HCT116 (cell line): ENCODE results near the gene PAAF1. TPM values are rescaled to one million over a fixed set of nuclear protein-coding genes. Genes with fewer than 3 reads are reported as not detected.

Experiments
- ATAC-seq: fragments of 200-7000 bp; cut with Tn5 transposase; 2 replicates; pipeline ENCODE4 v1.9.1; 2020; ENCODE audit warnings: mild to moderate bottlenecking, moderate library complexity
- BruUV-seq: library from RNA; stranded (reverse); fragments of 400-500 nt; replicated peaks from 2 replicates; lab custom pipeline; 2021; lab: Mats Ljungman, UMichigan
- CTCF ChIA-PET: fragments of 300-600 bp; sonication (Branson Sonifier 250); formaldehyde crosslinking; loops from one replicate; lab custom pipeline; 2021; ENCODE audit warnings: antibody characterized with exemption; lab: Charles Lee
- POLR2A ChIA-PET: fragments of 300-600, 350-600 bp; sonication (Branson Sonifier 250); formaldehyde crosslinking; loops from one replicate; lab custom pipeline; 2021; ENCODE audit warnings: antibody characterized with exemption; lab: Charles Lee
- RAD21 ChIA-PET, 2 experiments: fragments of 300-600 bp; sonication (Branson Sonifier 250); formaldehyde crosslinking; loops; one replicate each; lab custom pipeline; 2023; ENCODE audit warnings: low total read pairs in 2 of 2; ENCODE audit not compliant: uncharacterized antibody in 2 of 2, unreplicated experiment in 2 of 2, low non-redundant PET in 1 of 2; lab: Charles Lee
- DNase-seq: peaks from one replicate; pipeline ENCODE4 v3.0.0-alpha.2; 2010; ENCODE audit warnings: low read depth, low spot score
- H2AFZ ChIP-seq: fragments of 200-600 bp; shearing (Covaris generic), sonication (generic); 2 replicates; pipeline ENCODE4 v1.6.1; 2017; ENCODE audit warnings: low read depth, mixed run types, mixed read lengths, antibody characterized with exemption, low read length; ENCODE audit not compliant: poor library complexity, severe bottlenecking
- H3K27ac ChIP-seq: 2 replicates; pipeline ENCODE4 v1.5.1; 2012; ENCODE audit warnings: low read depth, low read length
- H3K27me3 ChIP-seq: fragments of 200-600 bp; sonication (generic); 2 replicates; pipeline ENCODE4 v1.6.1; 2016; ENCODE audit warnings: mixed run types, low read length, mixed read lengths; ENCODE audit not compliant: insufficient read depth
- H3K36me3 ChIP-seq, 2 experiments: fragments of 200-500 bp in 1 of 2; fragments of 200-600 bp in 1 of 2; sonication (Bioruptor generic) in 1 of 2; sonication (generic) in 1 of 2; 2 replicates each; pipeline versions ENCODE4 v1.5.1 to v1.6.1; 2014 to 2016; ENCODE audit warnings: low read length in 2 of 2, inconsistent platforms in 1 of 2, mixed read lengths in 1 of 2, mixed run types in 1 of 2; ENCODE audit not compliant: insufficient read depth in 2 of 2, control insufficient read depth in 1 of 2
- H3K4me1 ChIP-seq, 2 experiments: fragments of 200-600 bp in 1 of 2; sonication (generic) in 1 of 2; 2 replicates each; pipeline versions ENCODE4 v1.5.1 to v1.6.1; 2012 to 2017; ENCODE audit warnings: low read length in 2 of 2, inconsistent platforms in 1 of 2, mild to moderate bottlenecking in 1 of 2, mixed read lengths in 1 of 2, mixed run types in 1 of 2, moderate library complexity in 1 of 2; ENCODE audit not compliant: insufficient read depth in 2 of 2, control insufficient read depth in 1 of 2
- H3K4me2 ChIP-seq: fragments of 200-600 bp; sonication (generic); 2 replicates; pipeline ENCODE4 v1.6.1; 2017; ENCODE audit warnings: mixed run types, low read length, mixed read lengths
- H3K4me3 ChIP-seq, 2 experiments: fragments of 200-600 bp in 1 of 2; sonication (generic) in 1 of 2; replicated peaks in 1 of 2; 2 replicates each; pipeline ENCODE4 v1.5.1; 2011 to 2016; ENCODE audit warnings: low read length in 2 of 2, control low read depth in 1 of 2, low read depth in 1 of 2, mild to moderate bottlenecking in 1 of 2, mixed read lengths in 1 of 2, mixed run types in 1 of 2
- H3K79me2 ChIP-seq: fragments of 200-600 bp; sonication (generic); 2 replicates; pipeline ENCODE4 v1.6.1; 2017; ENCODE audit warnings: mild to moderate bottlenecking, mixed run types, low read length, moderate library complexity, mixed read lengths; ENCODE audit not compliant: insufficient read depth
- H3K9ac ChIP-seq: fragments of 200-600 bp; sonication (generic); 2 replicates; pipeline ENCODE4 v1.6.1; 2016; ENCODE audit warnings: low read length, mixed read lengths
- H3K9me2 ChIP-seq: fragments of 200-600 bp; sonication (generic), shearing (Covaris generic); 2 replicates; pipeline ENCODE4 v1.6.1; 2017; ENCODE audit warnings: mixed run types, mild to moderate bottlenecking, moderate library complexity; ENCODE audit not compliant: insufficient read depth
- H3K9me3 ChIP-seq, 2 experiments: fragments of 200-500 bp in 1 of 2; fragments of 200-600 bp in 1 of 2; sonication (Bioruptor generic) in 1 of 2; sonication (generic) in 1 of 2; 2 replicates each; pipeline ENCODE4 v1.6.1; 2014 to 2017; ENCODE audit warnings: low read length in 2 of 2, mixed read lengths in 2 of 2, inconsistent platforms in 1 of 2, low read depth in 1 of 2, mild to moderate bottlenecking in 1 of 2, mixed run types in 1 of 2, moderate library complexity in 1 of 2; ENCODE audit not compliant: control insufficient read depth in 1 of 2, insufficient read depth in 1 of 2
- H4K20me1 ChIP-seq: fragments of 200-600 bp; sonication (generic), shearing (Covaris generic); 2 replicates; pipeline ENCODE4 v1.6.1; 2017; ENCODE audit warnings: mixed run types, mild to moderate bottlenecking, moderate library complexity; ENCODE audit not compliant: insufficient read depth
- EZH2 ChIP-seq: fragments of 200-600 bp; sonication (generic); IDR thresholded peaks from 2 replicates; pipeline ENCODE4 v1.6.1; 2017; ENCODE audit warnings: antibody characterized with exemption, mixed run types
- EZH2phosphoT487 ChIP-seq: fragments of 200-600 bp; IDR thresholded peaks from 2 replicates; pipeline ENCODE4 v1.6.1; 2018; ENCODE audit warnings: antibody characterized with exemption, borderline replicate concordance
- JUND ChIP-seq: IDR thresholded peaks from 2 replicates; pipeline ENCODE4 v1.6.1; 2012
- intact Hi-C: fragments of 100-400 bp; cut with micrococcal nuclease; formaldehyde crosslinking; loops from 2 replicates; pipeline ENCODE4 v1.10.0; 2022
- total RNA-seq: library from RNA; stranded (reverse); gene quantifications from one replicate; pipeline ENCODE4 v1.2.1, GENCODE V29; 2021; ENCODE audit not compliant: unreplicated experiment
- TF ChIP-seq, protein P1 (sequence below): IDR thresholded peaks from 2 replicates; pipeline ENCODE4 v1.6.1; 2012; ENCODE audit warnings: low read depth
- TF ChIP-seq, protein P2 (sequence below), 3 experiments: fragments of 200-600 bp in 1 of 3; sonication (generic) in 1 of 3; IDR thresholded peaks in 2 of 3; conservative IDR thresholded peaks in 1 of 3; 2 replicates each; pipeline ENCODE4 v1.5.1; 2012 to 2017; ENCODE audit warnings: low read depth in 2 of 3, low read length in 2 of 3, antibody characterized with exemption in 1 of 3, borderline replicate concordance in 1 of 3, control low read depth in 1 of 3, mild to moderate bottlenecking in 1 of 3, mixed read lengths in 1 of 3, mixed run types in 1 of 3, moderate library complexity in 1 of 3; ENCODE audit not compliant: insufficient read depth in 1 of 3

Gene PAAF1
- total RNA-seq, 1 experiment from 2014 or later: 15.5 TPM

DNA sequence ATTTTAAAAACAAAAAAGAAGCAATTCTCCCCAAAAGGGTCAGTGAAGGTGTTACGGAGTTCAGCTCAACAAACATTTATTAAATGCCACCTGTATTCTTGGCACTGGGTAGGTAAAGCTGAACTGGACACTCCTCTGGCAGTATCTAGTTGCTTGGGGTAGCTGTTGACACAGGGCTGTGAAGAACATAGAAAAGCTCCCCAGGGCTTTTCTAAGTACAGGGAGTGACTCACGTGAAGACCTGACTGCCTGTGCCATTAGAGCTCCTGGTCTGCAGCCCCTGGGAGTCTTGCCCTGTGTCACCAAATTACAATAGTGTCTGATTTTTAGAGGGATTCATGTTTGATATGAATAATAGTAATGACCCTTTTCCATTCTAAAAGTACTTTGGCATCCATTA is 43.7 kb upstream of the PAAF1 start:
- H3K27me3 ChIP-seq: no peaks in the 10 kb centered on the region
- CTCF ChIA-PET: no interaction called here

DNA sequence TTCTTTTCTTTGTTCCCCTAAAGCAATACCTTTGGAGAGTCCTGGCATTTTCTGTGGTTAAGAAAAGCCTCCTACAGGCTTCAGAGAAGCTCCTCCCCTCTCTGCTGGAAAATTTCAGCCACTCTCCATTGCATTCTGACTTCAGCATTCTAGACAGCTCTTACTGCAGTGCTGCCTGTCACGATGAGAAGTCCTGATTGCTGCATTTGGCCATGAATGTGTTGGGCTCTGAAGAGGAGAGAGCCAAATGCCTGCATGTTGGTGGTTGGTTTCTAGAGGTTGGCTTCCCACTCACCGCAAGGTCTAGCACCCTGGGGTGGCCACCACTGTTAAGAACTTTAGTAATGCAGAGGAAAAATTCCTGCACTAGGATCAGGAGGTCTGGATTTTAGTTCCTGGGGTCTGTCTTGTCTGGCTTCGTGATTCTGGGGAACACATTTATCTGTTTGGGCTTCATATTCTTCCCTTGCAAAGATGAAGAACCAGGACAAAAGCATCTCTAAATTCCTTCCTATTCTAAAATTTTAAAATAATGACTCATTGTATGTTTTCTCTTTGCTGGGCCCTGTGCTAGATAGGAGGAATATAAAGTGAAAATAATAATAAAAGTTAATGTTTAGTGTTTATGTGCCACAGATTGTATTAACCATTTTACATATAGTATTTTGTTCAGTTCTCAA is 38.2 kb upstream of the PAAF1 start:
- Histone ChIP-seq H2AFZ (no peak overlapping the region), H3K79me2 (no peaks in the 10 kb centered on the region), H3K4me3 (no peak overlapping the region), H3K9me3 (no peaks in the 10 kb centered on the region), H3K9me2 (no peaks in the 10 kb centered on the region), H3K4me1 (peaks cover 4 to 7% of the 10 kb centered on the region in 2 experiments; a peak in 2 of 4 replicates), H3K36me3 (no peaks in the 10 kb centered on the region), H3K27me3 (no peaks in the 10 kb centered on the region), H3K9ac (no peak overlapping the region), H4K20me1 (no peaks in the 10 kb centered on the region), H3K27ac (no peak overlapping the region), H3K4me2 (no peak overlapping the region)
- TF ChIP-seq, protein P1, sequence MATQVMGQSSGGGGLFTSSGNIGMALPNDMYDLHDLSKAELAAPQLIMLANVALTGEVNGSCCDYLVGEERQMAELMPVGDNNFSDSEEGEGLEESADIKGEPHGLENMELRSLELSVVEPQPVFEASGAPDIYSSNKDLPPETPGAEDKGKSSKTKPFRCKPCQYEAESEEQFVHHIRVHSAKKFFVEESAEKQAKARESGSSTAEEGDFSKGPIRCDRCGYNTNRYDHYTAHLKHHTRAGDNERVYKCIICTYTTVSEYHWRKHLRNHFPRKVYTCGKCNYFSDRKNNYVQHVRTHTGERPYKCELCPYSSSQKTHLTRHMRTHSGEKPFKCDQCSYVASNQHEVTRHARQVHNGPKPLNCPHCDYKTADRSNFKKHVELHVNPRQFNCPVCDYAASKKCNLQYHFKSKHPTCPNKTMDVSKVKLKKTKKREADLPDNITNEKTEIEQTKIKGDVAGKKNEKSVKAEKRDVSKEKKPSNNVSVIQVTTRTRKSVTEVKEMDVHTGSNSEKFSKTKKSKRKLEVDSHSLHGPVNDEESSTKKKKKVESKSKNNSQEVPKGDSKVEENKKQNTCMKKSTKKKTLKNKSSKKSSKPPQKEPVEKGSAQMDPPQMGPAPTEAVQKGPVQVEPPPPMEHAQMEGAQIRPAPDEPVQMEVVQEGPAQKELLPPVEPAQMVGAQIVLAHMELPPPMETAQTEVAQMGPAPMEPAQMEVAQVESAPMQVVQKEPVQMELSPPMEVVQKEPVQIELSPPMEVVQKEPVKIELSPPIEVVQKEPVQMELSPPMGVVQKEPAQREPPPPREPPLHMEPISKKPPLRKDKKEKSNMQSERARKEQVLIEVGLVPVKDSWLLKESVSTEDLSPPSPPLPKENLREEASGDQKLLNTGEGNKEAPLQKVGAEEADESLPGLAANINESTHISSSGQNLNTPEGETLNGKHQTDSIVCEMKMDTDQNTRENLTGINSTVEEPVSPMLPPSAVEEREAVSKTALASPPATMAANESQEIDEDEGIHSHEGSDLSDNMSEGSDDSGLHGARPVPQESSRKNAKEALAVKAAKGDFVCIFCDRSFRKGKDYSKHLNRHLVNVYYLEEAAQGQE: no peak
- BruUV-seq: no TSS peak
- ATAC-seq: no peak
- intact Hi-C loops: no loop called here
- no peak for DNase-seq
- ChIA-PET RAD21 (interaction anchor here in 1 of 2 experiments (0.6 kb wide), 1 partner anchor 14 kb away, joined by 3 read pairs; no protein-coding TSS in a partner anchor), POLR2A (no interaction called here), CTCF (no interaction called here)

More for the DNA sequence above, 43.7 kb upstream of the PAAF1 start:
- Histone ChIP-seq H3K4me3 (no peak overlapping the region), H3K79me2 (no peaks in the 10 kb centered on the region), H3K4me2 (no peak overlapping the region), H3K9me2 (no peaks in the 10 kb centered on the region), H3K9me3 (no peaks in the 10 kb centered on the region), H2AFZ (no peak overlapping the region), H4K20me1 (no peaks in the 10 kb centered on the region), H3K4me1 (peaks cover 0 to under 1% of the 10 kb centered on the region in 2 experiments; a peak in 1 of 4 replicates), H3K9ac (no peak overlapping the region), H3K27ac (no peak overlapping the region), H3K36me3 (0 out of 4 replicates have a peak, but pooled peaks cover 0 to 4% of the 10 kb centered on the region in 2 experiments)
- BruUV-seq: no TSS peak
- ChIA-PET POLR2A (interaction anchor here (1.3 kb wide), 1 partner anchor 10 kb away, joined by 3 read pairs; no protein-coding TSS in a partner anchor), RAD21 (no interaction called here)
- no peak for ATAC-seq
- DNase-seq: no peak
- TF ChIP-seq EZH2 (no peak), JUND (no peak), EZH2phosphoT487 (no peak)
- TF ChIP-seq, protein P2, sequence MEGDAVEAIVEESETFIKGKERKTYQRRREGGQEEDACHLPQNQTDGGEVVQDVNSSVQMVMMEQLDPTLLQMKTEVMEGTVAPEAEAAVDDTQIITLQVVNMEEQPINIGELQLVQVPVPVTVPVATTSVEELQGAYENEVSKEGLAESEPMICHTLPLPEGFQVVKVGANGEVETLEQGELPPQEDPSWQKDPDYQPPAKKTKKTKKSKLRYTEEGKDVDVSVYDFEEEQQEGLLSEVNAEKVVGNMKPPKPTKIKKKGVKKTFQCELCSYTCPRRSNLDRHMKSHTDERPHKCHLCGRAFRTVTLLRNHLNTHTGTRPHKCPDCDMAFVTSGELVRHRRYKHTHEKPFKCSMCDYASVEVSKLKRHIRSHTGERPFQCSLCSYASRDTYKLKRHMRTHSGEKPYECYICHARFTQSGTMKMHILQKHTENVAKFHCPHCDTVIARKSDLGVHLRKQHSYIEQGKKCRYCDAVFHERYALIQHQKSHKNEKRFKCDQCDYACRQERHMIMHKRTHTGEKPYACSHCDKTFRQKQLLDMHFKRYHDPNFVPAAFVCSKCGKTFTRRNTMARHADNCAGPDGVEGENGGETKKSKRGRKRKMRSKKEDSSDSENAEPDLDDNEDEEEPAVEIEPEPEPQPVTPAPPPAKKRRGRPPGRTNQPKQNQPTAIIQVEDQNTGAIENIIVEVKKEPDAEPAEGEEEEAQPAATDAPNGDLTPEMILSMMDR (IDR thresholded peaks at IDR 0.05 in 2 of 3, conservative IDR thresholded peaks at IDR 0.05 in 1 of 3; ENCODE audit: borderline replicate concordance in 1 of 3, insufficient read depth in 1 of 3, low read depth in 2 of 3, low read length in 2 of 3): no peak
- intact Hi-C loops: no loop called here
